Astrocyte (in vitro differentiated cells and primary cell): ENCODE measurements around the gene AP4S1.

Source experiments
- CTCF ChIP-seq: IDR thresholded peaks from 2 replicates; pipeline ENCODE4 v1.5.1; 2011; ENCODE audit warnings: low read depth, mild to moderate bottlenecking, inconsistent platforms, low read length, moderate library complexity; ENCODE audit not compliant: insufficient read depth
- EZH2 ChIP-seq: IDR thresholded peaks from 2 replicates; pipeline ENCODE4 v1.6.1; 2012; ENCODE audit warnings: mild to moderate bottlenecking, low read length, inconsistent platforms; ENCODE audit not compliant: insufficient read depth

GRCh38 chr14:31118892-31119291, 93.4 kb downstream of the AP4S1 start:
- TF ChIP-seq CTCF (no peak), EZH2 (no peak)
